ENCODE results near the gene HRAS. TPM values are rescaled to one million over a fixed set of nuclear protein-coding genes. Genes with fewer than 3 reads are reported as not detected.

HRAS gene
- total and polyA plus RNA-seq, 2 experiments from 2014 or later: 62.1 to 76.9 TPM

DNA sequence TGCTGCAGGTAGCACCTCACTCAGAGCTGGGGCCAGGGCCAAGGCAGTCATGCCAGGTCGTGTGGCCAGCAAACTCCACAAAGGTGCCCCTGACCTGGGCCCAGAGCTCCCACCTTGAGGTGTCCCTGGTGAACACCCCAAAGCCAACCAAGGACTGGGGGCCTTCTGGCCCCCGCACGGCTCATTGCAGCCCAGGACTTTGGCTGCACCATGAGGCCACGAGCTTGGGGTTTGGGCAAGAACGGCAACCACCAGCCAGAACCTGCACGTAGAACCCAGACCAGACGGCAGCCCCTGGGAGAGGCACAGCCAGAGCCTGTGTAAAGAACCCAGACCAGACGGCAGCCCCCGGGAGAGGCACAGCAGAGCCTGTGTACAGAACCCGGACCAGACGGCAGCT lies 9.8 kb upstream of the HRAS start:
- no peak for DNase-seq
- Histone ChIP-seq H3K4me1 (ENCODE audit: insufficient read depth) (no peaks in the 10 kb centered on the region), H3K27ac (no peak overlapping the region), H3K9me3 (ENCODE audit: low read depth) (no peaks in the 10 kb centered on the region), H3K36me3 (ENCODE audit: low read depth) (no peaks in the 10 kb centered on the region), H4K20me1 (ENCODE audit: insufficient read depth) (no peaks in the 10 kb centered on the region), H2AFZ (no peak overlapping the region), H3K79me2 (ENCODE audit: insufficient read depth) (no peaks in the 10 kb centered on the region), H3K9me2 (ENCODE audit: insufficient read depth) (no peaks in the 10 kb centered on the region), H3F3A (ENCODE audit: insufficient read depth) (no peaks in the 10 kb centered on the region), H3K9ac (no peak overlapping the region), H3K27me3 (replicated peaks; ENCODE audit: insufficient read depth) (no peaks in the 10 kb centered on the region), H3K4me2 (ENCODE audit: unreplicated experiment) (no peak overlapping the region), H3K4me3 (no peak overlapping the region)
- in situ Hi-C loops (cut with MboI): no loop called here
- WGBS, 2 experiments (ENCODE audit: low coverage in 1 of 2, low lambda C conversion rate in 2 of 2, missing lambda C conversion rate in 2 of 2): 84 to 87% methylated on average over 10 to 11 of the region's 11 CpGs
- TF ChIP-seq EZH2 (IDR thresholded peaks at IDR 0.05; ENCODE audit: insufficient read depth, poor library complexity, severe bottlenecking) (no peak), EZH2phosphoT487 (IDR thresholded peaks at IDR 0.05; ENCODE audit: insufficient read depth, low read depth) (no peak)

GRCh38 chr11:544817-545166 lies 9.4 kb upstream of the HRAS start:
- Histone ChIP-seq H4K20me1 (ENCODE audit: insufficient read depth) (no peaks in the 10 kb centered on the region), H3K9me2 (ENCODE audit: insufficient read depth) (no peaks in the 10 kb centered on the region), H3K9me3 (ENCODE audit: low read depth) (no peaks in the 10 kb centered on the region), H3K4me3 (no peak overlapping the region), H3K9ac (no peak overlapping the region), H3K27me3 (replicated peaks; ENCODE audit: insufficient read depth) (no peaks in the 10 kb centered on the region), H2AFZ (no peak overlapping the region), H3K36me3 (ENCODE audit: low read depth) (no peaks in the 10 kb centered on the region), H3F3A (ENCODE audit: insufficient read depth) (no peaks in the 10 kb centered on the region), H3K27ac (no peak overlapping the region), H3K4me2 (ENCODE audit: unreplicated experiment) (no peak overlapping the region), H3K79me2 (ENCODE audit: insufficient read depth) (no peaks in the 10 kb centered on the region), H3K4me1 (ENCODE audit: insufficient read depth) (no peaks in the 10 kb centered on the region)
- DNase-seq: no peak
- no peak for TF ChIP-seq EZH2 (IDR thresholded peaks at IDR 0.05; ENCODE audit: insufficient read depth, poor library complexity, severe bottlenecking)
- TF ChIP-seq EZH2phosphoT487 (IDR thresholded peaks at IDR 0.05; ENCODE audit: insufficient read depth, low read depth): no peak
- in situ Hi-C loops (cut with MboI): no loop called here
- 43 to 48% methylated on average over 3 to 4 of the region's 5 CpGs for WGBS, 2 experiments (ENCODE audit: low coverage in 1 of 2, low lambda C conversion rate in 2 of 2, missing lambda C conversion rate in 2 of 2)

- no peaks in the 10 kb centered on the region for H3K9me2 ChIP-seq (ENCODE audit: insufficient read depth)
- no peak for DNase-seq
- no peaks in the 10 kb centered on the region for H4K20me1 ChIP-seq (ENCODE audit: insufficient read depth)
- H3K9me3 ChIP-seq (ENCODE audit: low read depth): no peaks in the 10 kb centered on the region
- H3K4me1 ChIP-seq (ENCODE audit: insufficient read depth): no peaks in the 10 kb centered on the region
- WGBS, 2 experiments (ENCODE audit: low coverage in 1 of 2, low lambda C conversion rate in 2 of 2, missing lambda C conversion rate in 2 of 2): 82 to 86% methylated on average over 18 to 20 of the region's 20 CpGs
- 0 out of 2 replicates have a peak, but pooled peaks cover 5% of the 10 kb centered on the region for H3F3A ChIP-seq (ENCODE audit: insufficient read depth)
- H3K79me2 ChIP-seq (ENCODE audit: insufficient read depth): no peaks in the 10 kb centered on the region
- H2AFZ ChIP-seq: no peak overlapping the region
- no peak overlapping the region for H3K4me3 ChIP-seq
- H3K27me3 ChIP-seq (replicated peaks; ENCODE audit: insufficient read depth): no peaks in the 10 kb centered on the region
- H3K27ac ChIP-seq: no peak overlapping the region
- H3K36me3 ChIP-seq (ENCODE audit: low read depth): no peaks in the 10 kb centered on the region
- TF ChIP-seq EZH2phosphoT487 (IDR thresholded peaks at IDR 0.05; ENCODE audit: insufficient read depth, low read depth) (no peak), EZH2 (IDR thresholded peaks at IDR 0.05; ENCODE audit: insufficient read depth, poor library complexity, severe bottlenecking) (no peak)
- no peak overlapping the region for H3K9ac ChIP-seq
- in situ Hi-C loops (cut with MboI): no loop called here
- no peak overlapping the region for H3K4me2 ChIP-seq (ENCODE audit: unreplicated experiment)
Measured at GRCh38 chr11:541433-541885, 6.1 kb upstream of the HRAS start.

DNA sequence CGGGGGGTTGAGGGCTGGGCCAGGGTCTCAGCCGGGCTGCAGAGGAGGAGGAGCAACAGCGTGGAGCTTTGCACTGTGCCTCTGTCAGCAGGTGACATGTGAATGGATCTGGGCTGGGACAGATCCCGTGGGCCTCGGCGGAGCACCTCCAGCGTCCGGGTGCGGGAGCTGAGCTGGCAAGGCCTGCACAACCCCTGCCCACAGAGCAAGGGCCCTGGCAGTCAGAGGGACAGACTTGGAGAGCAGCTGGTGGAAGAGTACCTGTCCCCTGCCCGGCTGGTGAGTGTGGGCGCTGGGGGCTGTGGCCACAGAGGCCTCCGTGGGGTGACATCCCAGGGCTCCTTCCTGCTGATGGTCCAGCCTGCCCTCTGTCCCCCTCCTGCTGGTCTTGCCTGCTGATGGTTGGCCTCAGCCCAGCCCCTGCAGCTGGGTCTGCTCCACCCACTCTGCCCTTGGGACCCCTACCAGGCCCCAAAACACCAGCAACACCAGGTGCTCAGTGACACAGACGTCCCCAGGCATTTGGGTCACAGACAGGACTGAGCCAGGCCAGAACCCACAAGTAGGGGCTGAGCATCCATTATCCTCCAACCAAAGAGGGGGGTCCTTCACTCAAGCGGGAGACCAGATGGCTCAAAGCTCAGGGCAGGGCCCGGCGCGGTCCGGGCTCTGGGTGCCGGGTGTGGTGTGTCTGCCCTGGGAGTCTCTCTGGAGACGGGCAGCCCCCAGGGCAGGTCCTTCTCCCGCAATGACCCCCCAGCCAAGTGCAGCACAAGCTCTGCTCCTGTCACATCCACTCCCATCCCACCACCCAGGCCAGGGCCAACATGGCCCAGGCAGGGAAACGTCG lies 5.4 kb upstream of the HRAS start:
- H4K20me1 ChIP-seq (ENCODE audit: insufficient read depth): no peaks in the 10 kb centered on the region
- TF ChIP-seq EZH2phosphoT487 (IDR thresholded peaks at IDR 0.05; ENCODE audit: insufficient read depth, low read depth): no peak
- no peak for TF ChIP-seq EZH2 (IDR thresholded peaks at IDR 0.05; ENCODE audit: insufficient read depth, poor library complexity, severe bottlenecking)
- H3K9me3 ChIP-seq (ENCODE audit: low read depth): no peaks in the 10 kb centered on the region
- H3K4me2 ChIP-seq (ENCODE audit: unreplicated experiment): no peak overlapping the region
- no peaks in the 10 kb centered on the region for H3K27me3 ChIP-seq (replicated peaks; ENCODE audit: insufficient read depth)
- H3K4me3 ChIP-seq: no peak overlapping the region
- 82 to 84% methylated on average over 17 to 23 of the region's 23 CpGs for WGBS, 2 experiments (ENCODE audit: low coverage in 1 of 2, low lambda C conversion rate in 2 of 2, missing lambda C conversion rate in 2 of 2)
- no peak overlapping the region for H3K9ac ChIP-seq
- no peaks in the 10 kb centered on the region for H3K79me2 ChIP-seq (ENCODE audit: insufficient read depth)
- H3K4me1 ChIP-seq (ENCODE audit: insufficient read depth): no peaks in the 10 kb centered on the region
- 0 out of 2 replicates have a peak, but pooled peaks cover 5% of the 10 kb centered on the region for H3F3A ChIP-seq (ENCODE audit: insufficient read depth)
- no peak overlapping the region for H3K27ac ChIP-seq
- in situ Hi-C loops (cut with MboI): no loop called here
- DNase-seq: no peak
- H3K9me2 ChIP-seq (ENCODE audit: insufficient read depth): no peaks in the 10 kb centered on the region
- no peak overlapping the region for H2AFZ ChIP-seq
- no peaks in the 10 kb centered on the region for H3K36me3 ChIP-seq (ENCODE audit: low read depth)

Measured in GM23248 (cell line).